K562 (cell line): ENCODE measurements around the gene SNCG. TPM values are rescaled to one million over a fixed set of nuclear protein-coding genes. Genes with fewer than 3 reads are reported as not detected.

Source experiments
- ADNP ChIP-seq: fragments of 200-800 bp; sonication (Bioruptor generic); IDR thresholded peaks from 2 replicates; pipeline ENCODE4 v1.6.1; 2016; ENCODE audit warnings: missing genetic modification characterization, missing compliant biosample characterization
- CBFB ChIP-seq: sonication (generic); formaldehyde crosslinking; IDR thresholded peaks from 2 replicates; pipeline ENCODE4 v1.4.0; 2020; ENCODE audit warnings: mild to moderate bottlenecking, missing genetic modification reagents
- CHD7 ChIP-seq: fragments of 200-600 bp; sonication (generic); IDR thresholded peaks from one replicate; pipeline ENCODE4 v1.6.1; 2012; ENCODE audit warnings: mild to moderate bottlenecking, low read depth, low read length, inconsistent platforms
- ERF ChIP-seq: fragments of 450-650 bp; formaldehyde crosslinking; IDR thresholded peaks from 2 replicates; pipeline ENCODE4 v1.4.0; 2020; ENCODE audit warnings: mild to moderate bottlenecking, mixed read lengths
- HMGN3 ChIP-seq: IDR thresholded peaks from 2 replicates; pipeline ENCODE4 v1.6.1; 2011; ENCODE audit warnings: borderline replicate concordance, low read depth, mild to moderate bottlenecking, mixed read lengths, low read length; ENCODE audit not compliant: insufficient read length; ENCODE audit errors: extremely low read depth
- MYNN ChIP-seq, 2 experiments: sonication (generic); formaldehyde crosslinking in 1 of 2; IDR thresholded peaks; 2 replicates each; pipeline versions ENCODE4 v1.5.0 to v1.6.1; 2016 to 2020; ENCODE audit warnings: antibody characterized with exemption in 1 of 2, missing genetic modification reagents in 1 of 2
- RREB1 ChIP-seq: fragments of 250-450 bp; sonication (Bioruptor Pico); IDR thresholded peaks from 2 replicates; pipeline ENCODE4 v1.4.0; 2020
- TGIF2 ChIP-seq: sonication (generic); formaldehyde crosslinking; IDR thresholded peaks from 2 replicates; pipeline ENCODE4 v1.8.1; 2022; ENCODE audit warnings: mild to moderate bottlenecking, missing genetic modification reagents, moderate library complexity
- ZNF398 ChIP-seq: fragments of 250-450 bp; sonication (Bioruptor Pico); IDR thresholded peaks from 2 replicates; pipeline ENCODE4 v1.8.0; 2021; ENCODE audit warnings: moderate library complexity, mild to moderate bottlenecking, inconsistent platforms
- polyA plus RNA-seq, 8 experiments: library from polyadenylated mRNA; depleted of rRNA in 4 of 8; stranded (reverse) in 5 of 8; unstranded in 3 of 8; fragments of >200 nt; fragmentation: Nextera tagmentation in 2 of 8; fragmentation: Illumina TruSeq in 1 of 8; extraction: Ambion mirVana in 2 of 8; extraction: Trizol in 1 of 8; gene quantifications; 2 replicates each; pipeline versions ENCODE4 v1.2.1 to v1.2.3, GENCODE V29; 2011 to 2014; ENCODE audit warnings: inconsistent platforms in 1 of 8, missing spikeins in 1 of 8
- total RNA-seq, 7 experiments: library from RNA; depleted of rRNA in 6 of 7; stranded (reverse); fragments of >200 nt in 6 of 7; fragmentation: Illumina TruSeq in 2 of 7; extraction: Trizol in 2 of 7; gene quantifications; 2 replicates each; pipeline versions ENCODE4 v1.2.1 to v1.2.3, GENCODE V29; 2011 to 2021; ENCODE audit warnings: low replicate concordance in 1 of 7

Gene SNCG
- total and polyA plus RNA-seq, 9 of the 15 experiments (the other 6 are each of a cell fraction or from before 2014, with no cell fraction given): 9.8 to 146 (median 93.6) TPM

- TF ChIP-seq HMGN3: no peak
- TF ChIP-seq ZNF398 (CRISPR knock-in tag): no peak
- TF ChIP-seq TGIF2 (CRISPR knock-in tag): no peak
- TF ChIP-seq ERF (CRISPR knock-in tag): no peak
- no peak for TF ChIP-seq RREB1
- no peak for TF ChIP-seq CHD7
- no peak for TF ChIP-seq ADNP
- TF ChIP-seq CBFB: no peak
- no peak for TF ChIP-seq MYNN (IDR thresholded peaks at IDR 0.05)
- no peak for TF ChIP-seq MYNN (CRISPR knock-in tag; IDR thresholded peaks at IDR 0.05)
These were observed 42.1 kb downstream of the SNCG start (continued) for GRCh38 chr10:87000491-87000890.
